Sciatic nerve (tissue), 2 donors: Measurements from ENCODE around the gene NIN. TPM values are rescaled to one million over a fixed set of nuclear protein-coding genes. Genes with fewer than 3 reads are reported as not detected.

Experiments used
- ATAC-seq: fragments of 200-7000 bp; cut with Tn5 transposase; one replicate; pipeline ENCODE4 v1.9.1; 2020; ENCODE audit warnings: mild to moderate bottlenecking, moderate library complexity
- DNase-seq: peaks from one replicate; pipeline ENCODE4 v3.0.0-alpha.2; 2020; ENCODE audit warnings: low spot score
- intact Hi-C: fragments of 100-400 bp; cut with DNase I; formaldehyde crosslinking; loops from one replicate; pipeline ENCODE4 v1.14.2; 2022
- total RNA-seq: library from RNA; stranded (reverse); fragmentation: NEBNext Ultra II Directional; extraction: Animal tissue kit (Norgen Biotek cat#: 25700); gene quantifications from one replicate; pipeline ENCODE4 v1.2.1, GENCODE V29; 2021
- donor health status: DM: no; HTN: no; CAD: no.
- donor health status: DM: no; HTN: no; CAD: no.

NIN gene
- total RNA-seq, 1 donor from 2014 or later = 48.2 TPM

DNA sequence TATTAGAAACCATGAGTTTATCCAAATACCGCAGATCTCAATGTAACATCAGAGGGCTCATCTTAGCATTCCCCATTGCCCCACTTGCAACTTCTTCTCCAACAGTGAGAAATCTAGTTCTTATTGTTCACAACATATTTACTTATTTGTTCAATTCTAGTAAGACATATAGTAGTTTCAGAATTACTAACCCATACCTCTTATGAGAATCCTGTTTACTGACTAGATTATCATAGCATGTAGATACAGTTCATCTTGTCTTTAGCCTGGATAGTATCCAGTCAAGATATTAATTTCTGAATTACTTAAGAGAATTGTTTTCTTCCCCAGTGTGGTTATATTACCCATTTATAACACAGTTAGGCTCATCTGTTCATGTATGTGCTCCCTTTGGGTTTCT is 80.6 kb downstream of the NIN start:
- DNase-seq (no peak), ATAC-seq (no peak)
- intact Hi-C loops = no loop called here

DNA sequence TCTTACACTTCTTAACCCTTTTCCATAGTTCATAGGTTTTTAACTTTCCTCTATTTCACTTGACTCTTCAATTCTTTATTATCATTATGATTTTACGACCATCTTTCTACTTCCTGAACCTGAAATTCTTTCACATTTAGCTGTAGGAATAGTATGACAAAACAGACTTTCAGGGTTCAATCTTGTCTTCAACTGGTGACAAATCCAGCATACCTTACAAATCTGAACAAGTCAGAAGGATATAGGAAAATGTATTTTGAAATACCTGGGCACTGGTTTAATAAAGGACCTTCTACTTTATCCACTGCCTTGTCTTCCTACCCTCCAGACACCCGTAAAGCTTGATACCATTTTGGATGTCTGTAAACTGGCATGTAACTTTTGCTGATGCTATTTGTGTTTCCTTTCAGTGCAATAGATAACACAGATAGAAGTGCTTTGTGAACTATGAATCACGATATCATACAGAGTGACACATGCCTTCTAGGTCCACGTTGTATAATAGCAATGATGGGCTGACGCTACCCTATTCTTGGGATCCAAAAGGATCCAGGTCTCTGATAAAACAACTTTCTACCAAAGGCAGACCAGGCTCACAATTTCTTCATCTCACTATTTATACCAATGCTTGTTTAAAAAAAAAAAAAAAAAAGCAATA is 85.4 kb downstream of the NIN start:
- ATAC-seq (no peak), DNase-seq (no peak)
- intact Hi-C loops = no loop called here

DNA sequence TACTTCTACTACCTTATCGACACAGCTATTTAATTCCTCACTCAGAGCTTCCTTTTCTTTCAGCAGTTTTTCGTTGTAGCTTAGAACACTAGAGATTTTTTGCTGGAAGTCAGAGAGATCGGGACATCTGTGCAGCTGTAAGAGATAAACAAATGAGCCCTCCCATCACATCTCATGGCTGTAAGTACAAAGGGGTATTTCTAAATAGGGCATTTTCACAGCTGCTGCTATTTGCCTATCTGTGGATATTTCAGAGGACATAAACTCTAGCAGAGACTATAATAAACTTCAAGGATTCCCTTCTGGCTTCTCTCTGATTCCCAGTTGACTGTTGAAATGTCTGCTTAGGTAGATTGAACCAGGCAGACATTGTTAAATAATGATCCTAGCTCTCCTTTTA is 86.7 kb downstream of the NIN start:
- DNase-seq = no peak
- no peak for ATAC-seq
- intact Hi-C loops = no loop called here

DNA sequence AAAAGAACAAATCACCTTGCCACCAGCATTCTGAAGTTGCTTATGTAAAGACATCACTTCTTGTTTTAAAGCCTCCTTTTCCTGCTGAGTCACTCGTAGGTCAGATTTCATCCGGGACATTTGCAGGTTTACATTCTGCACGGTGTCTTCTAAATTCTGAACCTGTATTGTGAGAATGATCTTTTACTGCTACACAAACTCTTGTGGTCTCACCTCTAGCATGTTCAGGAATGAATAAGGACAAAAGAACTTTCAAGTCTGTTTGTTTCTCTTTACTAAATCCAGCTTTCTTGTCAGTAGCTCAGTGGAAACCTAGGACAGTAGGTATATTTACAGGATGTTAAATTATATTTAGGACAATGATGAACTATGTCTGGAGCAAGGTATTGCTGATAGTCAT is 89.4 kb downstream of the NIN start:
- intact Hi-C loops = no loop called here
- ATAC-seq (no peak), DNase-seq (no peak)

DNA sequence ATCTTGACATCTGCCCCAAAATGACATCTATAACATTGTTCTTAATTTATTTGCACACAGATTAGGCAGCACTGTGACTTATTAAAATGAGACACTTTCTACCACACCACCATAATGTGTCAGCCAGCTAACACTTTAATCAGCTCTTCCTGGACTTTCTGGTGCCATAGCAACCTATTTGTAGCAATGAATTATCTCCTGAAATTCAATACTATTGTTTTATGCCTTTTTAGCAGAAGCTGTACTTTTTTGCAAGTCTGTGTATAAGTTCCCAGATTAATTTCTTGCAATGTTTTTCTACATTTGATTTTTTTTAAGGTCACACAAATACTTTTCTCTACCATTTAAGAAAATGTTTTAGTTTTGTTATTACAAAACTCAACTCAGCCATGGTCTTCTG is 90.1 kb downstream of the NIN start:
- no peak for ATAC-seq
- no peak for DNase-seq
- intact Hi-C loops = no loop called here

- DNase-seq (no peak), ATAC-seq (no peak)
- intact Hi-C loops = no loop called here
Measured at GRCh38 chr14:50739186-50739585, 91.8 kb downstream of the NIN start.

- intact Hi-C loops = no loop called here
- ATAC-seq = peak; percentile 57
Measured at GRCh38 chr14:50736932-50737419, 94.0 kb downstream of the NIN start.

GRCh38 chr14:50734950-50735695 is 95.8 kb downstream of the NIN start:
- intact Hi-C loops = no loop called here
- DNase-seq = no peak
- ATAC-seq = no peak

More at GRCh38 chr14:50736932-50737419, 94.0 kb downstream of the NIN start:
- no peak for DNase-seq

DNA sequence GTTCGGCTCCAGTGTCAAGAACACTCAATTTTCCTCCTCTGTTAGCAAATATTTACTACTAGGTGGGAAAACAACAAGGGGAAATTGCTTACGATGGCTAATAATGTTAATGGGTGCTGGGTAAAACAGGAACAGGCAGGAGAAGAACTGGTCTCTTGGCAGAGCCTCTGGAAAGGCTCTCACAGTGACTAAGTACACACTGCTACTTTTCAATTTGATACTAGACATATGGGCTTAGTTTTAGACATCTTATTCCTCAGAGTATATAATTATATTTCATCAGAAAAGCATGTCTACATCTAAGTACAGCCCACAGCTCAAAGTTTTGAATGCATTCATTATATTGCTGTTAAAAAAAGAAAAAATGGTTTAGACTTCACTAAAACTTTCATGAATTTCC is 97.5 kb downstream of the NIN start:
- ATAC-seq (no peak), DNase-seq (no peak)
- intact Hi-C loops = no loop called here

DNA sequence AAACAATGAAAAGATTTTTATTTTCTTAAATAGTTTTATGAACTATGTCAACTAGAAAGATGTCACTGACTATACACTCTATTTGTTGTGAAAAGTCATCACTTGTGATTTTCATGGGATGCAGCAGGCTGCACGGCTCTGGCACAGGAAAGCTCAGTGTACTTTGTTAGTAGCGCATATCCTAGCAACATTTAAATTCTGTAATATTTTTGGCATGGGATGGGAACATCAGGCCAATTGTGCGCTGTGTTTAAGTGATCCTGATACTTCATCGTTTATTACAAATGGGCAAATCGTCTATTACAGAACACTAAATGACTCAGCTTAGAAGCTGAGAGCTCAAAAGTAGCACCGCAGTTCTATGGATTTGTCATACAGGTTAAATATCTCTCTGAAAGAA is 102.1 kb downstream of the NIN start:
- ATAC-seq = no peak
- intact Hi-C loops = no loop called here
- no peak for DNase-seq

- DNase-seq (no peak), ATAC-seq (peak; percentile 34)
- intact Hi-C loops = no loop called here
Measured at GRCh38 chr14:50726372-50727107, 104.4 kb downstream of the NIN start.

DNA sequence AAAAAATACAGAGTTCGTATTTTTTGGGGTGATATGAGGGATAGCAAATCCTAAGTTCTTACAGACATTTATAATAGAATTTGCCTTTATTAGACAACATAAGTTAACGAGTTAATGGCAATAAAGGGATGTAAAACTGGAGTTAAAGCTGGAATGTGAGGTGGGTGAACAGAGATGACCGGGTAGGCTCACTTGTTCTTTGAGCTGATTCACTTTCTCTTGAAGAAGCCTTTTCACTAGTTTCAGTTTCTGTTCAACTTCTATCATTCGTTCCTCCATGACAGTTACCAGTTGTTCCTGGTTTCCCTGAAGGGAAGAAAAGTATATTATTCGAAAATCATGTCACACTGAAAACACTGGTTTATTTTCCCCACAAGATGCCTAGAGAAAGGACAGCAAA is 105.2 kb downstream of the NIN start:
- no peak for ATAC-seq
- intact Hi-C loops = no loop called here
- DNase-seq = no peak

DNA sequence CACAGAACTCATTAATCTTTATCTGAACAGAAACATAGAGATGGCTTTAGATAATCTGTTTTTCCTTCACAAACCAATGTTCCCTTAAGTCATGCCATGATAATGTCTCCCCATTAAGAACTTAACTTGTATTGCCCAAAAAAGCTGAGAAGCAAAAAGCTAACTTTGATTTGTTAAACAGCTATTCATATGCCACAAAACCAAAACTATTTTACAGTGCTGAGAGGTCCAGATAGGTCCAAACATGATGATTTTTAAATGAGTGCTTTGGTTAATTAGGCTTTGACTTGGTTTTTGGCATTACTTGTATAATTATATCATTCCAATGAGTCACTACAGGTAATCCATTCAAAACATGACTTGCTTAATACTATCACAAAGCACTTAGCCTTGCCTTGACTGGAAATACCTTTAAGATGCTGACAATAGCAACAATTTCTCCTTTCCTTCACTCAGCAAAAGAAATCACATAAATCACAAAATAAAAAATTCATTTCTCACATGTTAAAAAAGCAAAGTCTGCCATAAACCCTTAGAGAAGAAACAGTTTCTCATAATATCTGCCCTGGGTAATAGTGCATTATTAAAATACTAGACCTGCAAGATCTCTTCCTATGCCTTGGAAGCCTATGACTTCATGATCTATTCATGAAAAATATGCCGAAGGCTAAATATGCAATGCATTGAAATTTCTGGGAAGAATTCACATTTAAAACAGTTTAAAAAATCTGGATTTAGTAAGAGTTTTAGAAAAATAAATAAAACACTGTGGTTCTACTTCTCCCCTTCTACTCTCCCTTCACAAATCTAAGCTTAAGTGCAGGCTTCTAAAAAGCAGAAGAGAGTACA is 110.8 kb downstream of the NIN start:
- no peak for DNase-seq
- intact Hi-C loops = no loop called here
- no peak for ATAC-seq

DNA sequence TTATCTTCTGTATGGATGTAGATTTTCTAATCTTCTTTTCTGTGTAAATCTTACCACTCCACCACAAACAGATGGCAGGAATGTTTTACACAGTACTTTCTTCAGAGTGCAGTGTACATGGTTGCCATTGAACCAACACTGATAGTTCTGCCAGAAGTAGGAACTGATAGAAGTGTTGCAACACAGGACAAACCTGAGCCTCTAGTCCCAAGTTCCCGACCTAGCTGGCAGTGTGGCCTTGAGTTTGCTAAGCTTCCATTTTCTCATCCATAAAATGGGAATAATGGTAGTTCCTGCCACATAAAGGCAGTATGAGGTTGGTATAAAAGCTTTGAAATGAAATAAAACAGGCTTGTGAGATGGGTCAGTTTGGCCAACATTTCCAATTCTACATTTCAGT is 112.0 kb downstream of the NIN start:
- ATAC-seq (no peak), DNase-seq (no peak)
- intact Hi-C loops = no loop called here

- DNase-seq (no peak), ATAC-seq (no peak)
- intact Hi-C loops = no loop called here
Measured at GRCh38 chr14:50717811-50718210, 113.2 kb downstream of the NIN start.

GRCh38 chr14:50714450-50715073 is 116.4 kb downstream of the NIN start:
- no peak for DNase-seq
- intact Hi-C loops = no loop called here
- peak; percentile 67 for ATAC-seq

- ATAC-seq (no peak), DNase-seq (no peak)
- intact Hi-C loops = no loop called here
Measured at GRCh38 chr14:50711043-50711442, 119.9 kb downstream of the NIN start.

DNA sequence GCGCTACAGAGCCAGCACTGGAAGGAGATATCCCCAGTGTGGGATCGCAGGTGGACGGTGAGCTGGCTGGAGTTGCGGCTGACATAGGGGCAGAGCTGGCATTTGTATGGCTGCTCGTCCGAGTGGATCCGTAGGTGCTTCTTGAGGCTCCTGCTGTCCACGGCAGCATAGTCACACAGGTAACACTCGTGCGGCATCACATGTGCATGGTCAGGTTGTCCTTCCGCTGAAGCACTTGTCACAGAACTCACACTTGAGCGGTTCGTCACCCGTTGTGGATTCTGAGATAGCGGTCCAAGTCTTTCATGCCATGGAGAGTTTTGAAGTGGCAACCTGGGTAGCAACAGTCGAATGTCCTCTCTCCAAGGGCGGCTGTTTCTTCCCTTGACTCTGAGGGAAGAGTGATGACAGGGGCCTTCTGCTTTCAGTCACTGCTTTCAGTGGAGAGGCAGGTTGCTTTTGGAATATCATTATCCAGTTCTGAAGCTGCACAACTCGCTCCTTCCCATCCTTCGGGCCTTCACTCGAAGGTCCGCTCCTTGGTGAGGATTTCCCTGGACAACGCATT is 125.9 kb downstream of the NIN start:
- DNase-seq (no peak), ATAC-seq (no peak)
- intact Hi-C loops = no loop called here
